Osteoblast (primary cell): ENCODE data around the gene SPATA6L. TPM values are rescaled to one million over a fixed set of nuclear protein-coding genes. Genes with fewer than 3 reads are reported as not detected.

Experiments used
- DNase-seq: peaks from one replicate; pipeline ENCODE4 v3.0.0; 2011; ENCODE audit warnings: low spot score, mixed read lengths; ENCODE audit not compliant: insufficient read length; ENCODE audit errors: missing footprints
- H2AFZ ChIP-seq: 2 replicates; pipeline ENCODE4 v1.6.0; 2011; ENCODE audit warnings: mild to moderate bottlenecking, low read length
- H3K27ac ChIP-seq: 2 replicates; pipeline ENCODE4 v1.5.1; 2011; ENCODE audit warnings: mild to moderate bottlenecking, low read depth, low read length, moderate library complexity
- H3K27me3 ChIP-seq: 2 replicates; pipeline ENCODE4 v1.6.0; 2012; ENCODE audit warnings: mild to moderate bottlenecking, control low read depth, inconsistent platforms, low read length, moderate library complexity; ENCODE audit not compliant: insufficient read depth
- H3K36me3 ChIP-seq: 2 replicates; pipeline ENCODE4 v1.5.1; 2011; ENCODE audit warnings: mild to moderate bottlenecking, low read length, control low read depth, moderate library complexity; ENCODE audit not compliant: insufficient read depth
- H3K4me1 ChIP-seq: 2 replicates; pipeline ENCODE4 v1.5.1; 2011; ENCODE audit warnings: mild to moderate bottlenecking, low read length, control low read depth, moderate library complexity; ENCODE audit not compliant: insufficient read depth
- H3K4me2 ChIP-seq: 2 replicates; pipeline ENCODE4 v1.6.0; 2011; ENCODE audit warnings: mild to moderate bottlenecking, low read length; ENCODE audit not compliant: insufficient read depth
- H3K4me3 ChIP-seq: fragments of 200-600 bp; sonication (generic); 3 replicates; pipeline ENCODE4 v1.5.1; 2012; ENCODE audit warnings: mild to moderate bottlenecking, low read length, inconsistent platforms; ENCODE audit not compliant: insufficient read depth
- H3K79me2 ChIP-seq: 2 replicates; pipeline ENCODE4 v1.6.0; 2012; ENCODE audit warnings: mild to moderate bottlenecking, low read length, control low read depth, inconsistent platforms; ENCODE audit not compliant: insufficient read depth
- H3K9me3 ChIP-seq: 2 replicates; pipeline ENCODE4 v1.5.1; 2011; ENCODE audit warnings: low read depth, low read length, control low read depth
- H4K20me1 ChIP-seq: 2 replicates; pipeline ENCODE4 v1.6.0; 2012; ENCODE audit warnings: mild to moderate bottlenecking, low read length, control low read depth; ENCODE audit not compliant: insufficient read depth
- total RNA-seq: library from RNA; depleted of rRNA; stranded (reverse); fragments of >200 nt; gene quantifications from 2 replicates; pipeline ENCODE4 v1.2.3, GENCODE V29; 2012
- TF ChIP-seq, protein P1 (sequence below): IDR thresholded peaks from 2 replicates; pipeline ENCODE4 v1.5.1; 2011; ENCODE audit warnings: mild to moderate bottlenecking, low read depth, low read length, moderate library complexity; ENCODE audit errors: extremely low read depth

Gene SPATA6L
- total RNA-seq, 1 donor = 0.72 TPM

- Histone ChIP-seq H3K79me2 (no peaks in the 10 kb centered on the region), H4K20me1 (no peaks in the 10 kb centered on the region), H2AFZ (no peak overlapping the region), H3K4me1 (no peaks in the 10 kb centered on the region), H3K4me2 (no peak overlapping the region), H3K27ac (no peak overlapping the region), H3K9me3 (no peaks in the 10 kb centered on the region), H3K36me3 (peaks cover 53% of the 10 kb centered on the region), H3K4me3 (no peak overlapping the region), H3K27me3 (no peaks in the 10 kb centered on the region)
- no peak for DNase-seq
- TF ChIP-seq, protein P1, sequence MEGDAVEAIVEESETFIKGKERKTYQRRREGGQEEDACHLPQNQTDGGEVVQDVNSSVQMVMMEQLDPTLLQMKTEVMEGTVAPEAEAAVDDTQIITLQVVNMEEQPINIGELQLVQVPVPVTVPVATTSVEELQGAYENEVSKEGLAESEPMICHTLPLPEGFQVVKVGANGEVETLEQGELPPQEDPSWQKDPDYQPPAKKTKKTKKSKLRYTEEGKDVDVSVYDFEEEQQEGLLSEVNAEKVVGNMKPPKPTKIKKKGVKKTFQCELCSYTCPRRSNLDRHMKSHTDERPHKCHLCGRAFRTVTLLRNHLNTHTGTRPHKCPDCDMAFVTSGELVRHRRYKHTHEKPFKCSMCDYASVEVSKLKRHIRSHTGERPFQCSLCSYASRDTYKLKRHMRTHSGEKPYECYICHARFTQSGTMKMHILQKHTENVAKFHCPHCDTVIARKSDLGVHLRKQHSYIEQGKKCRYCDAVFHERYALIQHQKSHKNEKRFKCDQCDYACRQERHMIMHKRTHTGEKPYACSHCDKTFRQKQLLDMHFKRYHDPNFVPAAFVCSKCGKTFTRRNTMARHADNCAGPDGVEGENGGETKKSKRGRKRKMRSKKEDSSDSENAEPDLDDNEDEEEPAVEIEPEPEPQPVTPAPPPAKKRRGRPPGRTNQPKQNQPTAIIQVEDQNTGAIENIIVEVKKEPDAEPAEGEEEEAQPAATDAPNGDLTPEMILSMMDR = no peak
Measured at GRCh38 chr9:4576448-4576847, 89.8 kb downstream of the SPATA6L start.

GRCh38 chr9:4575997-4576396 lies 90.3 kb downstream of the SPATA6L start:
- Histone ChIP-seq H3K4me2 (no peak overlapping the region), H3K4me1 (no peaks in the 10 kb centered on the region), H3K9me3 (no peaks in the 10 kb centered on the region), H3K27ac (no peak overlapping the region), H2AFZ (no peak overlapping the region), H4K20me1 (no peaks in the 10 kb centered on the region), H3K79me2 (no peaks in the 10 kb centered on the region), H3K4me3 (no peak overlapping the region), H3K36me3 (peaks cover 49% of the 10 kb centered on the region), H3K27me3 (no peaks in the 10 kb centered on the region)
- TF ChIP-seq, protein P1 = no peak
- DNase-seq = no peak

- Histone ChIP-seq H3K9me3 (no peaks in the 10 kb centered on the region), H3K4me1 (no peaks in the 10 kb centered on the region), H2AFZ (no peak overlapping the region), H3K79me2 (no peaks in the 10 kb centered on the region), H4K20me1 (no peaks in the 10 kb centered on the region), H3K36me3 (peaks cover 45% of the 10 kb centered on the region), H3K27ac (no peak overlapping the region), H3K27me3 (no peaks in the 10 kb centered on the region), H3K4me3 (no peak overlapping the region), H3K4me2 (no peak overlapping the region)
- TF ChIP-seq, protein P1 = no peak
- no peak for DNase-seq
Measured at GRCh38 chr9:4574657-4575243, 91.5 kb downstream of the SPATA6L start.

DNA sequence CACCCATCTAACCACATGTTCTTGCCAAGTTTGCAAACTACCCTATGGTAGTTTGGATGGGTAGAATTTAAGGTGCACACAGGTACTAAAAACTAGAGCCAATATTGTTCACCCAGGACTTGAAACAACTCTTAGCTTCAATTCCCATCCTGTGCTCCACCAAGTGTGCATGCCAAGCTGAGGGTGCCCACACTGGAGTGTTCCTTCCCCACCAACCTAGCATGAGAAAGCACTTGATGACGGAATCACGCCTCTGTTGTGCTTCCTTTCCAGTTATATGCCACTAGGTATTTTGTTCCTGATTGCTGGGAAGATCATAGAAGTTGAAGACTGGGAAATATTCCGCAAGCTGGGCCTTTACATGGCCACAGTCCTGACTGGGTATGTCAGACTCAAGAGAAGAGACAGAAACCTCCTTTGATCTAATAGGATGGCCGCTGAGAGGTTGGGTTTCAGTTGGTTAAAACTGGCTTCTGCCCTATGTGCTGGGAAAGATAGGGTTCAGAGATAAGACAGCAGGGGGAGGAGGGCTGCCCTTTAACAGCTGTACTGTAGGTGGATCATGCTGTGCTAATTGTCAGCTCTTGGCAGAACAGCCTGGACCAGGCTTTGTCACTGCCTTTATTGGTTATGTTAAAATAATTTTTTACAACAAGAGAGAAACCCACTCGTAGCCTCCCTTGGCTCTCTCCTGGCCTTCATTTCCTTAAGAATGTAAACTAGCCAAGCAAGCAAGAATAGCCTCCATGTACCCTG lies 92.5 kb downstream of the SPATA6L start:
- Histone ChIP-seq H4K20me1 (no peaks in the 10 kb centered on the region), H3K36me3 (peaks cover 45% of the 10 kb centered on the region), H3K4me1 (peaks cover 9% of the 10 kb centered on the region), H3K4me2 (no peak overlapping the region), H2AFZ (no peak overlapping the region), H3K4me3 (no peak overlapping the region), H3K9me3 (no peaks in the 10 kb centered on the region), H3K79me2 (no peaks in the 10 kb centered on the region), H3K27ac (no peak overlapping the region), H3K27me3 (no peaks in the 10 kb centered on the region)
- TF ChIP-seq, protein P1 = no peak
- DNase-seq = no peak
